RWPE1 (cell line): ENCODE results near the gene CAMK1D.

ENCODE experiments used
- CTCF ChIA-PET: fragments of 350-600 bp; sonication (Branson Sonifier 250); formaldehyde crosslinking; extraction: SDS; loops from one replicate; lab custom pipeline; 2021; lab: Yijun Ruan, JAX
- POLR2A ChIA-PET: fragments of 400-600 bp; formaldehyde crosslinking; extraction: SDS; loops from one replicate; lab custom pipeline; 2020; ENCODE audit warnings: antibody characterized with exemption; ENCODE audit not compliant: low non-redundant PET; lab: Yijun Ruan, JAX
- DNase-seq: peaks from one replicate; pipeline ENCODE4 v3.0.0; 2012; ENCODE audit warnings: low spot score
- H3K27ac ChIP-seq: fragments of 450-650 bp; 2 replicates; pipeline ENCODE4 v1.5.1; 2017
- TF ChIP-seq, protein P1 (sequence below): fragments of 450-650 bp; conservative IDR thresholded peaks from 2 replicates; pipeline ENCODE4 v1.5.1; 2017; ENCODE audit warnings: low read depth, mild to moderate bottlenecking

Gene CAMK1D

DNA sequence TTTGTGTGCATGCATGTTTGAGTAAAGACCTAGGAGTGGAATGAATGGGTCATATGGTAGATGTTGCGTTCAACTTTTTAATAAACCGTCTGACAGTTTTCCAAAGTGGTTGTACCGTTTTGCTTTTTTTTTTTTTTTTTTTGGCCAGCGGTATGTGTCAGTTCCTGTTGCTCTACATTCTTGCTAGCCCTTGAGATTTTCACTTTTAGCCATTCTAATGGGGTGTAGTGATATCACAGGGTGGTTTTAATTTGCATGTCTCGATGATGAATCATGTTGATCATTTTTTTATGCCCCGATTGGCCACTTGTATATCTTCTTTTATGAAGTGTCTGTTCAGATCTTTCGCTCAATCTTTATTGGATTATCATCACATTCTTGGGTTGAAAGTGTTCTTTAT is 320.7 kb downstream of the CAMK1D start:
- no peak overlapping the region for H3K27ac ChIP-seq
- ChIA-PET POLR2A (no interaction called here), CTCF (no interaction called here)
- TF ChIP-seq, protein P1, sequence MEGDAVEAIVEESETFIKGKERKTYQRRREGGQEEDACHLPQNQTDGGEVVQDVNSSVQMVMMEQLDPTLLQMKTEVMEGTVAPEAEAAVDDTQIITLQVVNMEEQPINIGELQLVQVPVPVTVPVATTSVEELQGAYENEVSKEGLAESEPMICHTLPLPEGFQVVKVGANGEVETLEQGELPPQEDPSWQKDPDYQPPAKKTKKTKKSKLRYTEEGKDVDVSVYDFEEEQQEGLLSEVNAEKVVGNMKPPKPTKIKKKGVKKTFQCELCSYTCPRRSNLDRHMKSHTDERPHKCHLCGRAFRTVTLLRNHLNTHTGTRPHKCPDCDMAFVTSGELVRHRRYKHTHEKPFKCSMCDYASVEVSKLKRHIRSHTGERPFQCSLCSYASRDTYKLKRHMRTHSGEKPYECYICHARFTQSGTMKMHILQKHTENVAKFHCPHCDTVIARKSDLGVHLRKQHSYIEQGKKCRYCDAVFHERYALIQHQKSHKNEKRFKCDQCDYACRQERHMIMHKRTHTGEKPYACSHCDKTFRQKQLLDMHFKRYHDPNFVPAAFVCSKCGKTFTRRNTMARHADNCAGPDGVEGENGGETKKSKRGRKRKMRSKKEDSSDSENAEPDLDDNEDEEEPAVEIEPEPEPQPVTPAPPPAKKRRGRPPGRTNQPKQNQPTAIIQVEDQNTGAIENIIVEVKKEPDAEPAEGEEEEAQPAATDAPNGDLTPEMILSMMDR: no peak
- no peak for DNase-seq

DNA sequence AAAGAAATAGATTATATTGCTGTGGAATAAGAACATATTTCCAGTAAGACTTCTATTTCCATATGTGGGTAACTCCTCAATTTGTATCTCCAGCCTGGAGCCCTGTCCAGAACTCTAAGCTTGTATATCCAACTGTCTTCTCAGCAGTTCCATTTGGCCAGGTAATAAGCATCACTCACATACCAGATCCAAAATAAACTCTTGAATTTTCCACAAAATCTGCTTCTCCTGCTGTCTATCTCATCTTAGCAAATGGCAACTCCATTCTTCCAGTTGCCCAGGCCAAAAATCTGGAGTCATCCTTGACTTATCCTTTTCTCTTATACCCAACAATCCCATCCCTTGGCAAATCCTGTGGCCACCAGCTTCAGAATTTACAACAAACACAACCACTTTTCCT is 325.8 kb downstream of the CAMK1D start:
- CTCF ChIA-PET: interaction anchor here (0.6 kb wide), 1 partner anchor 23 kb away, joined by 4 read pairs; no protein-coding TSS in a partner anchor
- DNase-seq: no peak
- H3K27ac ChIP-seq: no peak overlapping the region
- POLR2A ChIA-PET: no interaction called here
- TF ChIP-seq, protein P1: no peak

DNA sequence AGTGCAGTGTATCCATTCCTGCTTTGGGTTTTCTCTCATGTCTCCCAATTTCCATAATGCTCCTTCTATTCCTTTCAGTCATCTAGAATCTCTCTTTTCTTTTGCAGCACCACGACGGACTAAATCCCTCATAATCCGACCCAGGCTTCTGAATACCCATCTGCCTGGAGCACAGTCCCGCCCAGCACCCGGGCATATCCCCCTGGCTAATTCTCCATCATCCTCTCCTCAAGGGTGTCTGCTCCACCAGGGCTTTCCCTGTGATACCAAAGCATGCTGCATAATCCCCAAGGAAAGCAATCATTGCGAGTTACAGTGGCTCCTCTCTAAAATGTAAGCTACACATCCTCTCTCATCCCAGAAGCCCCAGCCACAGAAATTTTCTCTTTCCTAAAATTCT is 330.3 kb downstream of the CAMK1D start:
- TF ChIP-seq, protein P1: no peak
- CTCF ChIA-PET: no interaction called here
- POLR2A ChIA-PET: no interaction called here
- no peak for DNase-seq
- no peak overlapping the region for H3K27ac ChIP-seq

DNA sequence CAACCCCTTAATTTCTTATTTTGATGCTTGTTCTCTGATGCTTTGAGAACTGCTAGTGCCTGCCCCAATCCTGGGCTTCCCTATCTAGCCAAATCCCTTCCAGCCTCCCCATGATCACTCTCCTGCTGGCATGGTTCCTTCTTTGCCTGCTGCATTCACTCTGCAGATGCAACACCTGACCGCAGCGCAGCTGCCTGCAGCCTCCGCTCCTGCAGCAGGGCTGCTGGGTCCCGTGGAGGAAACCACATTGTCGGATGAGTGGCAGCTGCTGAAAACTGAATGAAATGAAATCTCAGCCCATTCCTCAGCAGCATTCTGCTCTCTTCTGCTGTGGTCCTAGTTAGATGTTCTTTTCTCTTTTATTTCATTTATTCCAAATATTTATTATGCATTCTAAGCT is 331.9 kb downstream of the CAMK1D start:
- TF ChIP-seq, protein P1: no peak
- ChIA-PET POLR2A (no interaction called here), CTCF (interaction anchor here (1.2 kb wide), 1 partner anchor 26 kb away, joined by 4 read pairs; no protein-coding TSS in a partner anchor)
- no peak for DNase-seq
- H3K27ac ChIP-seq: no peak overlapping the region

DNA sequence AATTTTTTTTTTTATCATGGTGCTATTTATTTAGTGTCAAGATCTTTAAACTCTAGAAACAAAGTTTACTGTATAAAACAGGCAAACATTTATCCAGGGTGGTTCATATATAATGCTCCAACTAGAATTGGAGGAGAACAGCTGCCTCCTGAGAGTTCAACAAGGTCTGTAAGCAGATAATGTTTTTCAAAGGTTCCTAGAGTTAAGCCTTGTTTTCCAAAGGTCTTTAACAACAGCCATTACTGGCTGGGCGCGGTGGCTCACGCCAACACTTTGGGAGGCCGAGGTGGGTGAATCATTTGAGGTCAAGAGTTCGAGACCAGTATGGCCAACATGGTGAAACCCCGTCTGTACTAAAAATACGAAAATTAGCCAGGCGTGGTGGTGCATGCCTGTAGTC is 335.4 kb downstream of the CAMK1D start:
- DNase-seq: no peak
- TF ChIP-seq, protein P1: no peak
- H3K27ac ChIP-seq: no peak overlapping the region
- CTCF ChIA-PET: no interaction called here
- POLR2A ChIA-PET: no interaction called here

DNA sequence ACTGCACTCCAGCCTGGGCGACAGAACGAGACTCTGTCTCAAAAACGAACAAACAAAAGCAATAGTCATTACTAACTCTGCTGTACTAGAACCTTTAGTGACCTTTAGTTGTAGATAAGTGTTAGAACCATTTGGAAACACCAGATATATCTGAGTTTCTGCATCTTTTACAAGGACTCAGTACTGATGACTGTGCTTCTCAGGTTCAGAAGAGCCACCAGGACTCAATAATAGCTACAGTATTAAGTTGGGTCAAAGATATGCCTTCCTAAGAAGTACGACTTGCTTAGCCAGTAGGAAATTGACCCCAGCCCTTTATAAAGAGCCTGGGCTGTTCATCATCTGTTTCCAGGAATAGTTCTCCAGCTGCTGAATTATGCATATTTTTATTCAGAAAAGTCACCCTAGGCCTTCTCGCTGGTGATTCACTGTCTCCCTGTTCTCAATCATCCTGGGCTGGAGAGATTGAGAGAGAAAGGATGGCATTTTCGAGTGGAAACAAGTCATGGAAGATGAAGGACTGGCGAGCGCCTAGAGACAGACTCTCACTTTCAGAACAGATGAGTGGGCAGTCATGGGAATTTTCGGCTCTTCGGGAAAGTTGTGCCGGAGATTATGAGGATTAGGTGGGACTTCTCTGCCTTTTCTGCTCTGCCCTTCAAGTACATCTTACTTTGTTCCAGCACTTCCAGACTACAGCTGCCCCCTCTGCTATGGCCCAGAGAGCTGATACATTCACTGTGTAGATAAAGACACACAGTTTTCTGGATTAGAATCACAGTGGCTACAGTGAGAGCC is 336.1 kb downstream of the CAMK1D start:
- TF ChIP-seq, protein P1: no peak
- H3K27ac ChIP-seq: no peak overlapping the region
- POLR2A ChIA-PET: no interaction called here
- CTCF ChIA-PET: no interaction called here
- no peak for DNase-seq
